GM19463 (cell line): ENCODE measurements around the gene CSNK1E.
A peak's percentile ranks its signal among the peaks of the same experiment; 100 is the strongest.

Experiments used
- ATAC-seq: cut with Tn5 transposase; IDR thresholded peaks from one replicate; pipeline ENCODE4 v1.9.1; 2021; ENCODE audit warnings: mild to moderate bottlenecking, moderate library complexity; ENCODE audit not compliant: unreplicated experiment

Gene CSNK1E

DNA sequence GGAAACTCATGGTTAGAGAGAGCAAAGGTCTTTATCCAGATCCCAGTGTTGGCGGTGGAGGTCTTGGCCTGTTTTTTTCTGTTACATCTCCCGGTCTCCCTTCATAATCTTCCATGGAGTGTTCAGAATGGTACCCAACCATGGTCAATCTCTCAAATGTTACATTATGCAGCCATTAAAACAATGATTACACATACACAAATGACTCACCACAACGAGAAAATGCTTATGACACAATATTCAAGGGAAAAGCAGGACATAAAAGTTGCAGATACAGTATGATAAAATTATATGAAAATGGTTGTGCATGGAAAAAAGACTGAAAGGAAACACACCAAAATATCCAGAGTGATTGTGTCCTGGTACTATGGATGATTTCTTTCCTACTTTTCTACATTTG is 17.8 kb upstream of the CSNK1E start:
- no peak for ATAC-seq

DNA sequence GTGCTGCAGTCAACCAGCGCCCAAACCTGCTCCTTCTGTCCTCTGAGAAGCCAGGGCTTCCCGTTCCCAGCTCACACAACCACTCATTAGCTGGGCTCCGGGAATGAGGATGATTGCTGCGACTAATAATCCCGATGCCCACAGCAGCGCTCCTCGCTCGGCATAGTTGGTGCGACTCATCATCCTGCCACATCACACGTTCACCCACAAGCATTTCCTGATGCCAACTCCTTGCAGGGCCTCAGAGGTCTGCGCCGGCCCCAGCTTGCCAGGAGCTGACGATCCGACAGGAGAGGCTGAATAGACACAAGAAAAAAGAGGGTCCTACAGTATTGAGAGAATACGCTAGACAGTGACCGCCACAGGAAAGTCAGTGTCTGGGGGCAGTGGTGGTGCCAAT is 10.6 kb upstream of the CSNK1E start:
- no peak for ATAC-seq

DNA sequence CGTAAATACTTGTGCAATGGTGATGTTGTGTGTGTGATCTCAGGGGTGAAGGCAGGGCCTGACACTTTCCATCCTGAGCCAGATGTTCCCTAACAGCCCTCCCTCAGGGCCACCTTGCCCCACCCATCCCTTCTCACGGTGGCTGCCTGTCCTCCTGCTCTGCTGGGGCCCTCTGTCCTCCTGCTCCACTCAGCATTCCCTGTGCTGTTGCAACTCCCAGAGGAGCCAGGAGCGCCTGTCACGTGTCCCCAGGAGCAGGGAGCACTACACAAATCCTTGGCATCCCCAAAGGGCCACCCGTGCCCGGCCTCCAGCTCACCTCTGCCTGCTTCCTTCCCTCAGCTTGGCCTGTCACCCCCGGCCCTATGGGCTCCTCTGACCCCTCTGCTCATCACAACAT is 10.2 kb upstream of the CSNK1E start:
- no peak for ATAC-seq

DNA sequence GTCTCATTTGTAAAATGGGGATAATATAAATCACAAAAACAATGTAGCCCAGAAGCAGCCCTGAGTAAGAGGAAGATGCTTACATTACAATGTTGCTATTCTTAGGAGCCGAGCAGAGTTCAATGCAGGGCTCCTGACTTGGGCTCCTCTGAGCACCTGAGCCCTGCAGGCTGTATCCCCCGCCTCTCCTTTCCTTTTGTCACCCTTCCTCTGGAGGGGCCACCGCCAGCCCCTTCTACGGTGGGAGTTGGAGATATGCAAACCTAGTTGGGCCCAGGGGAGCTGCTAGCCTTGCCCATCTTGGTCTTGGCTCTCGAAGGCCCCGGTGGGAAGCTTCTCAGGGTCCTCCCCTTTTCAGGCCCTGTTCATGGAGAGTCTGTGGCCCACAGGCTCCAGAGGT is 8.4 kb upstream of the CSNK1E start:
- no peak for ATAC-seq

DNA sequence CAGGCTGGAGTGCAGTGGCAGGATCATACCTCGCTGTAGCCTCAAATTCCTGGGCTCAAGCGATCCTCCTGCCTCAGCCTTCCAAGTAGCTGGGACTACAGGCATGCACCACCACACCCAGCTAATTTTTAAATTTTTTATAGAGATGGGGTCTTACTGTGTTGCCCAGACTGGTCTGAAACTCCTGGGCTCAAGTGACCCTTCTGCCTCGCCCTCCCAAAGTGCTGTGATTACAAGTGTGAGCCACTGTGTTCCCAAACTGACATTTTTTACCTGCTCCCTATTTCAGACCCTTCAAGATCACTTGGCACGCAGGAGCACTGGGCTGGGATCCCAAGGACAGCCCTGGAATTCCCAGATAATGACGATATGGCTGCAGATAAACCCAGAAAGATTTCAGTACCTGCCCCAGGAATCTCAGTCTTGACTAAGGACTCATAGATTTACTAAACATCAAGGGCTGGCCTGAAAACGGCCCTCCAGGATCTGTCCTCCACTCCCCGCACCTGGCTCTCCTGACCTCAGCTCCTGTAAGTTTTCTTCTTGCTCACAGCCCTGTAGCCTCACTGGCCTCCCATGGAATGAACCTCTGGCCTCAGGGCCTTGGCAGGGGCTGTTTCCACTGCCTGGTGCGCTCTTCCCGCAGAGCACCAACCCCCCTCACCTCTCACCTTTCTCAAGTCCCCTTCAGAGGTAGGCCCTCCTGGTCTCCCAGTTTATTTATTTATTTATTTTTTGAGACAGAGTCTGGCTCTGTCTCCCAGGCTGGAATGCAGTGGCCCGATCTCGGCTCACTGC is 3.6 kb upstream of the CSNK1E start:
- no peak for ATAC-seq

DNA sequence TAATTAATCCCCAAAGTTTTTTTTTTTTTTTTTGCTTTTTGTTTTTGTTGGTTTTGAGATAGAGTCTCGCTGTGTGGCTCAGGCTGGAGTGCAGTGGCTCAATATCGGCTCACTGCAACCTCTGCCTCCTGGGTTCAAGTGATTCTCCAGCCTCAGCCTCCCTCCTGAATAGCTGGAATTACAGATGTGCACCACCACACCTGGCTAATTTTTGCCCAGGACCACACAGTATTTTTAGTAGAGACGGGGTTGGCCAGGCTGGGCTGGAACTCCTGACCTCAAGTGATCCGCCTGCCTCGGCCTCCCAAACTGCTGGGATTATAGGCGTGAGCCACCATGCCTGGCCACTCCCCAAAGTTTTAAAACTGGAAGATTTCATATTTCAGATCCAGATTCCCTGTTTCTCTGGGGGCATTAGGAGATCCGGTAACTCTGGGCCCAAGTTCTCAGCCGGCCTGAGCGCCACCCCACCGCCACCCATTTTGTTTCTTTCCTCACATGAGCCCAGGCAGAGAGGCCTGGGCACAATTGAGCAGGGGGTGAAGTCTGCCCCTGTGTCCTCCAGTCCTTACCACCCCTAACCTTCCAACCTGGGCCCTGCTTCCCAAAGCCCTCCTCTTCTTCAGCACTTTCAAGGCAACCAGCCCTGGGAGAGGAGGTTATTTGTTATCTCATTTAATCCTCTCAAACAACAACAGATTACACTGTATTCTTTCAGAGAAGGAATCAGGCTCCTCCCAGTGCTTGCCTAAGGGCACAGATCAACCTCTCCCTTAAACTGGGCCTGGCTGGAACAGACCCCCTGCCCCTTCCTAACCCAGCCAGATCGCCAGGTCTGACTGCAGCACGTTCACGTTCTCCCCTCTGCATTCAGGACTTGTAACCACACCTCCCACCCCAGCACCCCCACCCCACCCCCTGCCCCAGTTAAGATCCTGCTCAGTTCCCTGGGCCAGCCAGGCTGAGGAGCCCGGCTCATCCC is 1.9 kb upstream of the CSNK1E start:
- no peak for ATAC-seq

DNA sequence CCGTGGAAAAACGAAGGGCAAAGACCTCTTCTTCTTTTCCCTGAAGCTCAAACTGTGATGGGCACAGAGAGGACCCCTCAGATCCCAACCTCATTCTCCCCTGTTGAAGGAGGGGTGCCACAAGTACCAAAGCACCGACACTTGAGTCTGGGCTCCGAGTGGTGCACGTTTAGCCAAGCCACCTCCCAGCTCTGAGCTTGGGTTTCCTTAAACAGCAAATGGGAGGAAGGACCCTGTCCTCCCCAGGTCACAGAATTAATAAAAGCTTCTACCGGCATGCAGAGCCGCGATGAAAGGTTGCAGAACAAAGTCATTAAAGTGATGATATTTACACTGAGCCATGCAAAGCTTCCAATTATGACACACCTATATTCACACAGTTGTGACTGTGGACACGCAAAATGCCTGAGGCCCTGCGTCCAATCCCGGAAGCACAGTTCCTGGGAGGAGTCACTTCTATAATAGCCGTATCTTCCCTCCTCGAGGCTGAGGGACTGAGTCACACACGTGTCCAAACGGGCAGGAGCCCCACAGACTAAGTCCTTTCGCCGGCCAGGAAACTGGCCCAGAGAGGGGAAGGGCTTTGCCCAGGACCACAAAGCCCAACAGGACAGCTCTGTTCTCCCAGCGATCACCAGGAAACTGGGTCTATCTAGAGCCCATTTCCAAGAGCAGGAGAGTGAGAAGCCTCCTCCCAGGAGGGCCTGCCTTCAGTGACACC is 922 bp upstream of the CSNK1E start:
- no peak for ATAC-seq

DNA sequence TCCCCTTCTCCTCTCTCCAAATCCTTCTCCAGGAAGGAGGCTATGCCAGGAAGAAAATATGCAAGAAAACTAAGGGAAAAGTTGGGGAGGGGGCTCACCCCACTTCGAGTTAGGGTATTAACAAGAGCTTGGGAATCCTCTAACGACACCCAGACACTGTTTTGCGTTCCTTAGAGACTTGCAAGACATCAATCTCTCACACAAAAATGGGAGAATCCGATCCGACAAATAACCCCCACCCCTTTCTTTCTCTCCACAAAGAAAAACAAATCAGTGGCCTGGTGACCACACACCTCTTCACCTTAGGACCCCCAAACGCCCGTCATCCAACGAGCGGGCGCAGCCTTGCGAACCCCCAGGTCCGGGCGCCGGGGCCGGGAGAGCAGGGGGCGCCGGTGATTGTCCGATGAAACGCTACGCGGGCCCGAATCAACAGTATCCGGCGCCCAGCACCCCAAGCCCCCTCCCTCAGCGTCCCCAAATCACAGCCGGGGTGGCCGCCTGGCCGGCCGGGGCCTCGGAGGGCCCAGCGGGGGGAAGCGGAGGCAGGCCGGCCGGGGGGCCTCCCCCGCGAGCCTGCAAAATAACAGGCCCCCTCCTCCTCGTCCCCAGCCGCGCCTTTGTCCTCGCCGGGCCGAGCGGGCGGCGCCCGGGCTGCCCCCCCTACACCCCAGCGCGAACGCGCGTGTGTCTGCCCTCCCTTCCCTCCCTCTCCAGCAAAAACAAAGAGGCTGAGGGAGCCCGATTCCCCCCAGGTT is 690 bp downstream of the CSNK1E start:
- peak; percentile 29 for ATAC-seq

DNA sequence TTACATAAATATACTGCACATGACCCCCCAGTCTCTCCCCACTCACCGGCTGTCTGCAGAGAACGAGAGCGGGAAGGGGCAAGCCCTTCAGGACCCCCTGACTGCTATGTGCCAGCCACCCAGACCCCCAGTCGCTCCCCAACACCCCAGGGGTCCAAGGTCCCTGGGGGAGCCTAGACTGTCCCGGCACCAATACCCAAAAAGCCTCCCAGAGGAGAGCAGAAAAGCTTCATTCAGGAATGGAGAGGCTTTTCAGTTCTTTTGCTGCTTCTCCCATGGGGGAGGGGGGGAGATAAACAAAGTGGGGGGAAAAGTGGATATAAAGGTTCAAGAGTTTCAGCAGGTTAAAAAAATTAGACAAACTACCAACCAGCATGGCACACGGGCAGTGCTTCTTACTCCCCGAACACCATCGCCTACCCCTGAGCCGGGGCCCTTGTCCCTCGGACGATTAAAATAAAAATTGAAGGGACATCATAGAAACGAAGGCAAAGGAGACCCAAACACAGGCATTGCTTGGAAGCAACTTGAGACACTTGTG is 1.3 kb downstream of the CSNK1E start:
- ATAC-seq, result no peak

DNA sequence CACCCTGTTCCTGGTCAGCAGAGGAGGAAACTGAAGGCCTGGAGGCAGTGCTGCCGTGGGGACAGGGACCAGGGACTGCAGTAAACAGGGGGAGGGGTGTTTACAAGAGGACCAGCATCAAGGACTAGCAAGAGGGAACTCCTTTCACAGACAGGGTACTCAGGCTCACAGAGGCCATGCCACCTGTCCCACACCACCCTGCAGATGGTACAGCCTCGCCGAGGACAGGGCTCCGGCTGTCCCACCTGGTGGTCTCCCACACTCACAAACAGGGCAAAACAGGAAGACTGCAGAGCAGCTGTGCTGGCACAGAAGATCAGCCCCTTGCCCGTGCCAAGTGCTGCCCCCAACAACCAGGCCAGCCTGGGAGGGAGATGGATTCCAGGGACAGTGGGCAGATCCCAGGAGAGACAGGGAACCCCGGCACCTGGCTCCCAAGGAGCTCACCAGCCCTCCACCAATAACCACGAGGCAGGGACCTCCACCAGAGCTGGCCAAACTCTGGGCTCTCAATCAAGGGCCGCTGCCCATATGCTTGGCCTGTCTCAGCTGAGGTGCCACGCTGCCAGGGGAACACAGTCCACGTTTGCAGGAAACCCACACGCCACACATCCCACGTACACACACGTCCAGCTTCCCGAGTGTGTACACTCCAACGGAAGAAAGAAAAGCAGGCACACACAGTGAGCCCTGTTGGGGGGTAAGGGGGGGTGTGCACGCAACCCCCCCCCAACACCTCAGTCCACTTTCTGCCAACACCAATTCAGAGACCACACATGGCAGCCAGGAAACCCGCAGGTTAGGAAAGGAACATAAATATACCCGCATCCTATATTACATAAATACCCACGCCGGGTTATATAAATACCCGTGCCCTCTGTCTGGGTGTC is 2.1 kb downstream of the CSNK1E start:
- ATAC-seq, result no peak

DNA sequence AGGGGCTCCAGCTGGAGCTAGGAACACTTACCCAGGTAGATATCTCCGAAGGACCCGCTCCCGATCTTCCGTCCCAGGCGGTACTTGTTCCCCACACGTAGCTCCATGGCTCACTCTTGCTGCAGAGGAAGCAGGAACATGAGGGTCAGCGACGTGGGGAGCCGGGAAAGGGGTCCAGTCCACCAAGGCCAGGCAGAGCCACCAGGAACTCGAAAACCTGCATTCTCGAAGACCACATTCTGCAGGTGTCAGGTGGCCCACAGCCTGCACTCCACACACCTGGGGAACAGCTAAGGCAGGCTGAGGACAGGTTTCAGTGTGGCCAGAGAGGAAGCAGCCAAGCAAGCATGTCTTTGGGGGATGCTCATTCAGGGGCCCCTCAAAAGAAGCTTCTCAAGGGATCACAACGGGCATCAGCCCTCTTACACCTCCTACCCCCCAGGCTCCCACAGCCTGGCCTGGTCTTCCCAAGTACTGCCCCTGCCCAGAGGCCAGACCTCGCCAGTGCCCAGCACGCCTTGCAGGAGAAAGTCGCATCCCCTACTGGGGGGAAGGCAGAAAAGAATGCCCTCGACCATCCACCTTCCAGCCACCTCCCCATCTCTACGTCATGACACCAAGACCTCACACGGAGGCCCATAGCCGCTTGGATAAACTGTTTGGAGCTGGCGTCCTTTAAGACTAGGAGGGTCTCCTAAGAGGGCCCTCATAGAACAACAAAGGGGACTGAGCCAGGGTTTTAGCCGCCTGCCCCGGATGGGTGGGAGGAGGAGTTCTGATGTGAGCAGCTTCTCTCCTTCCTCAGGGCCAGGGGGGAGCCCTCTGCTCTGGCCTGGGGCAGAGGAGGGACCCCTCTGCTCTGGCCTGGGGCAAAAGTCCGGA is 2.9 kb downstream of the CSNK1E start:
- ATAC-seq, result no peak

DNA sequence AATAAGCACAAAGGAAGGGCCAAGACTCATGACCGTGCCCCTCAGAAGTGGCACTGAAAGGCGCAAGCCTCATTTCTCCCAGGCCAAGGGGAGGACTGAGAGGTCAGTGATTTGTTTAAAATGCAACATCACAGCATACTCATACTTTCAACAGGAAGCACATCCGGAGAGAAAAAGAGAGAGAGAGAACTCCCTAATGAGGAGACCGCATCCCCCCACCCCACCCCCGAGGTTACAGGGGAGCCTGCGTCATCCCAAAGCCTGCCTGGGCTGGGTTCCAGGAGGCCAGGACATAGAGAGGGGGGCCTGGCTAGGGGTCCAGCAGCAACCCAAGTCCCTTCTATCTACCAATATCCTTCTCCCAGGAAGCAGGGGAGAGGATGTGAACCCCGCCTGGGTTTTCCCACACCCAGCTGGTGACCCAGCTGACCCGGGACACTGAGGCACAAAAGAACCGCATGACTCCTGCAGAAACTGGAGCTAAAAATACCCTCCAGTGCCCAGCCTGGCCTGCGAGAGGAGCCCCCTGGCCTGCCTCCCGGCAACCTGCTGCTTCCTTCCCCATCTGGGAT is 3.8 kb downstream of the CSNK1E start:
- no peak for ATAC-seq

DNA sequence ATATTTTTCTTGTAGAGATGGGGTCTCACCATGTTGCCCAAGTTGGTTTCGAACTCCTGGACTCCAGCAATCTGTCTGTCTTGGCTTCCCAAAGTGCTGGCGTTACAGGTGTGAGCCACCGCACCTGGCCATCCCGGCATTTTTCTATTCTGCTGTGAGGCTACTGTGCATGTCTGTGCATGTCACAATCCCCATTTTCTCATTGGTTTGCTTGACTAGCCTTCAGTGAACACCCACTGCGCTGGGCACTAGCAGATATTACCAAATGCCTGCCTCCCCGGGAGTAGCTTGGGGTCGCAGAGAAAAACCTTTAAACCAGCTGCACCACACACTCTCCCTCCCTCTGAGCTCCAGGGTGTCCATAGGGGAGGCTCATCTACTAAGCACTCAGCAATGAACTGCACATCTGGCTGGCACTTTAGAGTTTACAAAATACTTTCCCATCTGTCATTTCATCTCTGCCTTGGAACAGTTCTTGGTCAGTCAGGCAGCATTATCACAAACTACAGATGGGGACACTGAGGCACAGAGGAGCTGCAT is 4.9 kb downstream of the CSNK1E start:
- ATAC-seq, result no peak

DNA sequence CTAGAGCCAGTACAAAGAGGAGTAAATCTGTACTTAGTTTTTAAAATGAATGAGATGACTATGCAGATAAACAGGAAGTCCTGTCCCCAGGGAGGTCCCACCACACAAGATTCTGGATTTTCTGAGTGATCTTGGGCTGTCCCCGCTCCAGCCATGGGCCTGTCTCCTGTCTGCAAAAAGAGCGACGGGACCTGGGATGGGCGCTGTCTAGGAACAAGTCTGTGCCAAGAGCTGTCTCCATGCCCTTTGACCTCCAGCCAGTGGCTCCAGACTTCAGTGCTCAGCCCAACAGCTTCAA is 6.0 kb downstream of the CSNK1E start:
- ATAC-seq, result no peak

DNA sequence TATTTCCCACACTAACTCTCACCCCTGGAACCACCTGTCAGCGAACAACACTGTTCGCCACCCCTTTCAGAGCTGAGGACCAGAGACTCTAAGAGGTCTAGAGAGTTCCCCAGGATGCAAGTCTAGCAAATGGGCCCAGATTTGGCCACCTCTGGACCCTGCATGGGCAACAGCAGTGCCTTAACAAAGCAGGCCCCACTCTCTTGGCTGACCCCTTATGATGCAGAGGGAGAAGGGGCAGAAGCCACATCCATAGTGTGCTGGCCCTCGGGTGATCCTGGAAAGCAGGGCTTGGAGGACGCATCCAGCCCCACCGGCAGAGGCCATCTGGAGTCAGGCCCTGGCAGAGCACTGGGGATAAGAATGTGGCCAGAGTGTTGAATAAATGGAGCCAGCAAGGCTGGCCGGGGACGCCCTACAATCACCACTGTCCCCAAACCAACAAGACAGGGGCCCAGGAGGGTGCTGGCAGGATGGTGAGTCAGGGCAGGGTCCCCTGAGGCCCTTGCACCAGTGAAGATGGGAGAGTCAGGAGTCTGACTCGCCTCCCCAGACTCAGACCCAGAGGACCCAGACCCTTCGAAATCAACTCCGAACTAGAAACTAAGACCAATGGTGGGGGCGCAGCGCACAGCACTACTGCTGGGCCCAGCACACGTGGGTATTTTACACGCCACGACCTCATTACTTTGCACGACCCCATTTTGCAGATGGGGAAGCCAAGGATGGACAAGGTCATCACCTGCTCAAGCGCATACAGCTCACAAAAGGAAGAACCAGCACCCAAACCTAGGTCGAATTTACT is 6.5 kb downstream of the CSNK1E start:
- no peak for ATAC-seq

DNA sequence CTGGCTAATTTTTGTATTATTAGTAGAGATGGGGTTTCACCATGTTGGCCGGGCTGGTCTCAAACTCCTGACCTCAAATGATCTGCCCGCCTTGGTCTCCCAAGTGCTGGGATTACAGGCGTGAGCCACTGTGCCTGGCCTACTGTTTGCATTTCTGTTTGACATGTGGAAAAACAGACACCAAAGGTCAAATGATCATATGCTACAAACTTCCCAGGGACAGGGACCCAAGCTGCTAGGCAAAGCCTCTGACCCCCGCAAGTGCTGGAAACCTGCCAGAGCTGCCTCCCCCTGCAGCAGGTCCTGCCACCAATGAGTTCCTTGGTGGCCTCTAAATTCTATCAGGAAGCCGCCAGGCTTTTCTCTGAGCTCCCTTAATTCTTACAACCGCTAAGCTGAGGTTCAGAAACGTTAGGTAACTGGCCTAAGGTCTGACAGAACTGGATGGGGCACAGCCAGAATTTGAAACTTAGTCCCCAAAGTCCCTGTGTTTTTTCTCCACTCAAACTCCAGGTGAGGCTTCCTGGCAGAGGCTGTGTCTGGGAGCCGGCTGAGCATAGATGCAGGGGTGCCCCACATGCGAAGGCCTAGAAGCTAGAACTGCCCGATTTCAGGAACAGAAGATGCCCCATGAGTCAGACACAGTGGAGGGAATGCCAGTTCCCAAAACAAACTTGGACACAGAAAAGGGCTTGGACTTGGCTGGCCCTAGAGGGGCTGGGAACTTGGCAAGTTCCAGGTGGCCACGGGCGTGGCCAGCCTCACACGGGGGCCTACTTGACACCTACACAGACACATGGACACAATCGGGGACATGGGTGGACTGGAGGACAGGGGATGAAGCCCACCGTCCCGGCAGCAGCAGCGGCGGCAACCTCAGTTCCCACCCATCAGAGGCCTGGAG is 7.4 kb downstream of the CSNK1E start:
- ATAC-seq, result no peak
